CD14-positive monocyte (primary cell): ENCODE measurements around the gene WDR70. TPM values are rescaled to one million over a fixed set of nuclear protein-coding genes. Genes with fewer than 3 reads are reported as not detected.
"Not testable (repeated sequence)": the region's sequence is repeated elsewhere in the genome, so short reads cannot be mapped to it uniquely, and the experiment has no call there.

Experiments used
- DNase-seq, 3 donors: peaks; one replicate each; pipeline ENCODE4 v3.0.0-alpha.2; 2011 to 2022
- H2AFZ ChIP-seq: 2 replicates; pipeline ENCODE4 v1.6.0; 2012; ENCODE audit warnings: mild to moderate bottlenecking, low read depth, low read length, inconsistent platforms; ENCODE audit not compliant: insufficient read depth, poor library complexity, severe bottlenecking
- H3K27ac ChIP-seq, 2 donors: 1 replicate in 1 of 2; 2 replicates in 1 of 2; pipeline ENCODE4 v1.5.1; 2012 to 2013; ENCODE audit warnings: low read length in 2 of 2, control low read depth in 1 of 2, inconsistent platforms in 1 of 2, low read depth in 1 of 2, mild to moderate bottlenecking in 1 of 2
- H3K27me3 ChIP-seq, 2 donors: one replicate each; pipeline versions ENCODE4 v1.6.0 to v1.6.1; 2011 to 2013; ENCODE audit warnings: low read length in 2 of 2; ENCODE audit not compliant: control insufficient read depth in 2 of 2, insufficient read depth in 2 of 2
- H3K36me3 ChIP-seq, 2 donors: replicated peaks in 1 of 2; 1 replicate in 1 of 2; 2 replicates in 1 of 2; pipeline versions ENCODE4 v1.5.1 to v1.6.1; 2012 to 2013; ENCODE audit warnings: low read length in 2 of 2, control low read depth in 1 of 2, inconsistent platforms in 1 of 2, mild to moderate bottlenecking in 1 of 2; ENCODE audit not compliant: insufficient read depth in 2 of 2, control insufficient read depth in 1 of 2
- H3K4me1 ChIP-seq, 2 donors: 1 replicate in 1 of 2; 2 replicates in 1 of 2; pipeline versions ENCODE4 v1.5.1 to v1.6.1; 2012 to 2013; ENCODE audit warnings: low read length in 2 of 2, control low read depth in 1 of 2, inconsistent platforms in 1 of 2, mild to moderate bottlenecking in 1 of 2, moderate library complexity in 1 of 2; ENCODE audit not compliant: insufficient read depth in 2 of 2, control insufficient read depth in 1 of 2
- H3K4me2 ChIP-seq: replicated peaks from 2 replicates; pipeline ENCODE3; 2012; ENCODE audit warnings: low read length, moderate library complexity, mild to moderate bottlenecking; ENCODE audit not compliant: poor library complexity, severe bottlenecking; ENCODE audit errors: extremely low read depth
- H3K4me3 ChIP-seq, 3 experiments: fragments of 200-600 bp in 1 of 3; sonication (generic) in 1 of 3; replicated peaks in 1 of 3; 1 replicate in 2 of 3; 2 replicates in 1 of 3; pipeline ENCODE4 v1.5.1; 2011 to 2013; ENCODE audit warnings: low read length in 3 of 3, mild to moderate bottlenecking in 3 of 3, control low read depth in 2 of 3, low read depth in 2 of 3, inconsistent platforms in 1 of 3, moderate library complexity in 1 of 3
- H3K79me2 ChIP-seq: 2 replicates; pipeline ENCODE4 v1.6.0; 2012; ENCODE audit warnings: mild to moderate bottlenecking, control low read depth, inconsistent platforms, low read length, moderate library complexity; ENCODE audit not compliant: insufficient read depth
- H3K9ac ChIP-seq: 2 replicates; pipeline ENCODE4 v1.6.0; 2017; ENCODE audit warnings: low read length, mild to moderate bottlenecking; ENCODE audit not compliant: insufficient read depth, poor library complexity, severe bottlenecking
- H3K9me3 ChIP-seq, 2 donors: replicated peaks in 1 of 2; 1 replicate in 1 of 2; 2 replicates in 1 of 2; pipeline versions ENCODE4 v1.5.1 to v1.6.1; 2012 to 2013; ENCODE audit warnings: low read length in 2 of 2, control low read depth in 1 of 2; ENCODE audit not compliant: control insufficient read depth in 1 of 2, insufficient read depth in 1 of 2
- H4K20me1 ChIP-seq: 2 replicates; pipeline ENCODE4 v1.6.0; 2012; ENCODE audit warnings: mild to moderate bottlenecking, low read length, control low read depth, moderate library complexity; ENCODE audit not compliant: insufficient read depth
- H3K27ac Mint-ChIP-seq, 7 donors: one replicate each; pipeline ENCODE4 v1.8.0; 2020; ENCODE audit warnings: mild to moderate bottlenecking in 7 of 7, mixed read lengths in 7 of 7, moderate library complexity in 6 of 7, inconsistent platforms in 2 of 7
- H3K27me3 Mint-ChIP-seq, 3 donors: one replicate each; pipeline ENCODE4 v1.8.0; 2021 to 2022; ENCODE audit warnings: low read depth in 3 of 3, mild to moderate bottlenecking in 3 of 3, mixed read lengths in 3 of 3, moderate library complexity in 3 of 3, inconsistent platforms in 1 of 3
- H3K36me3 Mint-ChIP-seq, 2 donors: one replicate each; pipeline ENCODE4 v1.8.0; 2020; ENCODE audit warnings: mixed read lengths in 2 of 2, inconsistent platforms in 1 of 2, mild to moderate bottlenecking in 1 of 2
- H3K4me1 Mint-ChIP-seq: one replicate; pipeline ENCODE4 v1.8.0; 2020; ENCODE audit warnings: mild to moderate bottlenecking, mixed read lengths
- H3K4me3 Mint-ChIP-seq, 2 donors: one replicate each; pipeline ENCODE4 v1.8.0; 2020; ENCODE audit warnings: mild to moderate bottlenecking in 2 of 2, mixed read lengths in 2 of 2, moderate library complexity in 1 of 2
- H3K9me3 Mint-ChIP-seq, 7 donors: one replicate each; pipeline ENCODE4 v1.8.0; 2020 to 2022; ENCODE audit warnings: mixed read lengths in 7 of 7, mild to moderate bottlenecking in 6 of 7, moderate library complexity in 6 of 7, inconsistent platforms in 2 of 7
- CTCF ChIP-seq: fragments of 200-600 bp; IDR thresholded peaks from one replicate; pipeline ENCODE4 v1.8.0; 2022; ENCODE audit warnings: antibody characterized with exemption, mild to moderate bottlenecking
- WGBS: methylation state at CpG from one replicate; pipeline ENCODE4 v1.1.5; 2013; ENCODE audit warnings: missing lambda C conversion rate; ENCODE audit not compliant: insufficient coverage; 5-methylcytosine and 5-hydroxymethylcytosine counted together
- intact Hi-C, 2 donors: fragments of 100-400 bp; cut with micrococcal nuclease; formaldehyde crosslinking; loops; one replicate each; pipeline versions ENCODE4 v1.15.0 to v1.15.1; 2023
- polyA plus RNA-seq, 3 donors: library from polyadenylated mRNA; depleted of rRNA in 1 of 3; unstranded in 2 of 3; stranded (reverse) in 1 of 3; fragments of 300-500 nt in 2 of 3; fragments of >200 nt in 1 of 3; fragmentation: Illumina TruSeq in 2 of 3; gene quantifications; 1 replicate in 2 of 3; 2 replicates in 1 of 3; pipeline ENCODE4 v1.2.3, GENCODE V29; 2012 to 2021

Gene WDR70
- polyA plus RNA-seq, 3 donors = 13.1 to 21.0 (median 19.1) TPM

GRCh38 chr5:37580106-37580505 lies 201.0 kb downstream of the WDR70 start:
- H3K4me2 ChIP-seq = no peak overlapping the region
- Mint-ChIP-seq H3K36me3 (peaks cover 0 to 4% of the 10 kb centered on the region in 2 donors), H3K9me3 (no peaks in the 10 kb centered on the region), H3K4me1 (peaks cover 6% of the 10 kb centered on the region), H3K27me3 (no peaks in the 10 kb centered on the region), H3K27ac (no peak overlapping the region), H3K4me3 (no peak overlapping the region)
- H3K9me3 ChIP-seq = no peaks in the 10 kb centered on the region
- H3K9ac ChIP-seq = no peak overlapping the region
- H3K27ac ChIP-seq = no peak overlapping the region
- H3K36me3 ChIP-seq = no peaks in the 10 kb centered on the region
- intact Hi-C loops = no loop called here
- H3K4me1 ChIP-seq = no peaks in the 10 kb centered on the region
- no CpG with 5 or more reads among the region's 2 CpGs for WGBS
- H3K79me2 ChIP-seq = no peaks in the 10 kb centered on the region
- H3K27me3 ChIP-seq = no peaks in the 10 kb centered on the region
- no peak for TF ChIP-seq CTCF
- DNase-seq = no peak
- no peak overlapping the region for H2AFZ ChIP-seq
- H4K20me1 ChIP-seq = no peaks in the 10 kb centered on the region
- H3K4me3 ChIP-seq = no peak overlapping the region

GRCh38 chr5:37582202-37582601 lies 203.1 kb downstream of the WDR70 start:
- no peaks in the 10 kb centered on the region for H3K9me3 ChIP-seq
- no peak overlapping the region for H3K4me2 ChIP-seq
- no peak overlapping the region for H2AFZ ChIP-seq
- no peak overlapping the region for H3K27ac ChIP-seq
- no peak overlapping the region for H3K4me3 ChIP-seq
- H3K9ac ChIP-seq = no peak overlapping the region
- H3K27ac Mint-ChIP-seq = no peak overlapping the region
- peaks cover 0 to 4% of the 10 kb centered on the region in 2 donors for H3K36me3 Mint-ChIP-seq
- H3K4me1 ChIP-seq = no peaks in the 10 kb centered on the region
- H3K27me3 Mint-ChIP-seq = no peaks in the 10 kb centered on the region
- WGBS = no CpG with 5 or more reads among the region's 2 CpGs
- H3K79me2 ChIP-seq = no peaks in the 10 kb centered on the region
- H3K4me3 Mint-ChIP-seq = no peak overlapping the region
- H3K4me1 Mint-ChIP-seq = no peaks in the 10 kb centered on the region
- no peak for TF ChIP-seq CTCF
- H3K9me3 Mint-ChIP-seq = no peaks in the 10 kb centered on the region
- intact Hi-C loops = no loop called here
- no peaks in the 10 kb centered on the region for H3K27me3 ChIP-seq
- H4K20me1 ChIP-seq = no peaks in the 10 kb centered on the region
- no peaks in the 10 kb centered on the region for H3K36me3 ChIP-seq
- DNase-seq = no peak

- H3K9ac ChIP-seq, H3K4me3 Mint-ChIP-seq, H3K27ac Mint-ChIP-seq, H3K4me3 ChIP-seq, intact Hi-C loops, H3K27ac ChIP-seq, H2AFZ ChIP-seq, DNase-seq, H3K4me1 Mint-ChIP-seq, H3K9me3 ChIP-seq, H3K27me3 Mint-ChIP-seq, H3K27me3 ChIP-seq, H3K9me3 Mint-ChIP-seq, H3K4me1 ChIP-seq, H4K20me1 ChIP-seq, H3K4me2 ChIP-seq, H3K36me3 ChIP-seq, H3K79me2 ChIP-seq: not testable (repeated sequence)
- peaks cover 10 to 16% of the 10 kb centered on the region in 2 donors for H3K36me3 Mint-ChIP-seq
- no CpG with 5 or more reads among the region's 3 CpGs for WGBS
Observed at GRCh38 chr5:37593292-37593691, 214.2 kb downstream of the WDR70 start.
